Breast epithelium (tissue), 4 donors: ENCODE data around the gene GOLGA6A. TPM values are rescaled to one million over a fixed set of nuclear protein-coding genes. Genes with fewer than 3 reads are reported as not detected.

Experiments
- DNase-seq, 2 donors: peaks; one replicate each; pipeline ENCODE4 v3.0.0-alpha.2; 2019; ENCODE audit warnings: low spot score in 2 of 2
- H3K27ac ChIP-seq, 2 donors: fragments of 200-600 bp; sonication (generic) in 1 of 2; one replicate each; pipeline ENCODE4 v1.5.1; 2016 to 2019; ENCODE audit warnings: mild to moderate bottlenecking in 1 of 2
- H3K27me3 ChIP-seq, 2 donors: fragments of 200-600 bp; sonication (generic) in 1 of 2; one replicate each; pipeline versions ENCODE4 v1.5.1 to v1.6.0; 2017 to 2019; ENCODE audit warnings: control low read depth in 1 of 2, mild to moderate bottlenecking in 1 of 2
- H3K36me3 ChIP-seq: fragments of 200-600 bp; one replicate; pipeline ENCODE4 v1.5.1; 2019
- H3K4me1 ChIP-seq, 2 donors: fragments of 200-600 bp; sonication (generic); one replicate each; pipeline ENCODE4 v1.5.1; 2016 to 2019; ENCODE audit warnings: control low read depth in 1 of 2
- H3K4me3 ChIP-seq, 3 donors: fragments of 200-600 bp; sonication (generic); 1 replicate in 2 of 3; 2 replicates in 1 of 3; pipeline ENCODE4 v1.5.1; 2016 to 2019; ENCODE audit warnings: mild to moderate bottlenecking in 3 of 3, moderate library complexity in 2 of 3
- H3K9me3 ChIP-seq, 2 donors: fragments of 200-600 bp; sonication (generic) in 1 of 2; one replicate each; pipeline ENCODE4 v1.5.1; 2016 to 2019; ENCODE audit warnings: control low read depth in 1 of 2
- POLR2A ChIP-seq: fragments of 450-650 bp; IDR thresholded peaks from one replicate; pipeline ENCODE4 v1.6.1; 2016; ENCODE audit warnings: antibody characterized with exemption, mild to moderate bottlenecking, moderate library complexity
- POLR2AphosphoS5 ChIP-seq, 3 donors: sonication (generic); formaldehyde crosslinking; IDR thresholded peaks; one replicate each; pipeline ENCODE4 v1.6.1; 2017; ENCODE audit warnings: antibody characterized with exemption in 3 of 3
- intact Hi-C: fragments of 100-400 bp; cut with DNase I; formaldehyde crosslinking; loops from one replicate; pipeline ENCODE4 v1.15.1; 2023; ENCODE audit warnings: low total_unique reads
- total RNA-seq, 3 donors: library from RNA; depleted of rRNA; stranded (reverse); fragments of >200 nt; gene quantifications; one replicate each; pipeline ENCODE4 v1.1.0, GENCODE V29; 2016
- TF ChIP-seq, protein P1 (sequence below), 3 donors: fragments of 450-650 bp; IDR thresholded peaks; one replicate each; pipeline ENCODE4 v1.5.1; 2016 to 2017; ENCODE audit warnings: antibody characterized with exemption in 3 of 3, mild to moderate bottlenecking in 3 of 3, moderate library complexity in 3 of 3

Gene GOLGA6A
- total RNA-seq, 3 donors from 2014 or later, result 1.0 TPM; not detected in 2

DNA sequence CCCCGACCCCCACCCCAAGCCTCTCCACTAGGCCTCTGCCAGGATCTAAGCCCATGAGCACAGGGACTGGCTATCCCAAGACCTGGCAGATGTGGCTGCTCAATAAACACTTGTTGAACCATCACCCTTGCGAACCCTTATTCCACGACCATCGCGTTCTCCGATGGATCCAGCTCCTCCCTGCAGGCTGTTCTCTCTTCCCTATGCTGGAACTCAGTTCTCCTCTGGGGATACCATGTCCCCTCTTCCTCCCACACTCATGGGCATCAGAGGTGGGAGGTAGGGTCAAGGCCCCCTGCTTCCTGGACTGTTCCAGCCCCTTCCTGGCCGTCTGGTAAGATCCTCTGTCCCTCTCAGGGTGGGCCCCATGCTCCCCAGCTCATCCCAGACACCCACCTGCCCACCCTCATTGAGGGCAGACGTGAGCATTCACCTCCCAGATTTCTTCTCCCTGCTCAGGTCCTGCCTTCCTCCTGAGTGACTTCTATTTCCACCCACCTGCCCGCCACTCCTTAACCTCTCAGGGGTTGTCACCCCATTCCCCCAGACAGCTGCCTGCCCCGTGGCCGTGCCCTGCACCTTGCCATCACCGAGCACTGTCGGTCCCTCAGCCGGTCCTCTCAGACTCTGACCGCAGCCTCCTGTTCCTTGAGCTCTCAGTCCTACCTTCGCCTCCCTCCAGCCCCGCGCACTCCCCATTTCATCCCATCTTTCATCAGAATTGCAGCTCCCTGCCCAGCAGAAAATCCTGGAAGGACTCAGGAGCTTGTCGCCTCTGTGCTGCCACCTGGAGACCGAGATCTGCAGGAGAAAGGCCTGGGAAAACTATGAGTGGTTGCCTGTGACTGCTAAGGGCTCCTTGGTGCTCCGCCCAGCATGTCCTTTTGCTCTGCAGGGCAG is 45.8 kb downstream of the GOLGA6A start:
- intact Hi-C loops, result no loop called here
- TF ChIP-seq, protein P1, sequence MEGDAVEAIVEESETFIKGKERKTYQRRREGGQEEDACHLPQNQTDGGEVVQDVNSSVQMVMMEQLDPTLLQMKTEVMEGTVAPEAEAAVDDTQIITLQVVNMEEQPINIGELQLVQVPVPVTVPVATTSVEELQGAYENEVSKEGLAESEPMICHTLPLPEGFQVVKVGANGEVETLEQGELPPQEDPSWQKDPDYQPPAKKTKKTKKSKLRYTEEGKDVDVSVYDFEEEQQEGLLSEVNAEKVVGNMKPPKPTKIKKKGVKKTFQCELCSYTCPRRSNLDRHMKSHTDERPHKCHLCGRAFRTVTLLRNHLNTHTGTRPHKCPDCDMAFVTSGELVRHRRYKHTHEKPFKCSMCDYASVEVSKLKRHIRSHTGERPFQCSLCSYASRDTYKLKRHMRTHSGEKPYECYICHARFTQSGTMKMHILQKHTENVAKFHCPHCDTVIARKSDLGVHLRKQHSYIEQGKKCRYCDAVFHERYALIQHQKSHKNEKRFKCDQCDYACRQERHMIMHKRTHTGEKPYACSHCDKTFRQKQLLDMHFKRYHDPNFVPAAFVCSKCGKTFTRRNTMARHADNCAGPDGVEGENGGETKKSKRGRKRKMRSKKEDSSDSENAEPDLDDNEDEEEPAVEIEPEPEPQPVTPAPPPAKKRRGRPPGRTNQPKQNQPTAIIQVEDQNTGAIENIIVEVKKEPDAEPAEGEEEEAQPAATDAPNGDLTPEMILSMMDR (IDR thresholded peaks at IDR 0.05), result peak in 1 of 3 donors; percentile 38
- TF ChIP-seq POLR2A (no peak), POLR2AphosphoS5 (IDR thresholded peaks at IDR 0.05) (no peak)
- H3K4me1 ChIP-seq, result no peaks in the 10 kb centered on the region
- DNase-seq, result no peak
- peak overlapping the region in 1 of 2 donors; percentile 48 for H3K27ac ChIP-seq
- H3K27me3 ChIP-seq, result no peaks in the 10 kb centered on the region
- H3K4me3 ChIP-seq, result no peak overlapping the region
- H3K9me3 ChIP-seq, result no peaks in the 10 kb centered on the region
- H3K36me3 ChIP-seq, result peaks cover 6% of the 10 kb centered on the region

DNA sequence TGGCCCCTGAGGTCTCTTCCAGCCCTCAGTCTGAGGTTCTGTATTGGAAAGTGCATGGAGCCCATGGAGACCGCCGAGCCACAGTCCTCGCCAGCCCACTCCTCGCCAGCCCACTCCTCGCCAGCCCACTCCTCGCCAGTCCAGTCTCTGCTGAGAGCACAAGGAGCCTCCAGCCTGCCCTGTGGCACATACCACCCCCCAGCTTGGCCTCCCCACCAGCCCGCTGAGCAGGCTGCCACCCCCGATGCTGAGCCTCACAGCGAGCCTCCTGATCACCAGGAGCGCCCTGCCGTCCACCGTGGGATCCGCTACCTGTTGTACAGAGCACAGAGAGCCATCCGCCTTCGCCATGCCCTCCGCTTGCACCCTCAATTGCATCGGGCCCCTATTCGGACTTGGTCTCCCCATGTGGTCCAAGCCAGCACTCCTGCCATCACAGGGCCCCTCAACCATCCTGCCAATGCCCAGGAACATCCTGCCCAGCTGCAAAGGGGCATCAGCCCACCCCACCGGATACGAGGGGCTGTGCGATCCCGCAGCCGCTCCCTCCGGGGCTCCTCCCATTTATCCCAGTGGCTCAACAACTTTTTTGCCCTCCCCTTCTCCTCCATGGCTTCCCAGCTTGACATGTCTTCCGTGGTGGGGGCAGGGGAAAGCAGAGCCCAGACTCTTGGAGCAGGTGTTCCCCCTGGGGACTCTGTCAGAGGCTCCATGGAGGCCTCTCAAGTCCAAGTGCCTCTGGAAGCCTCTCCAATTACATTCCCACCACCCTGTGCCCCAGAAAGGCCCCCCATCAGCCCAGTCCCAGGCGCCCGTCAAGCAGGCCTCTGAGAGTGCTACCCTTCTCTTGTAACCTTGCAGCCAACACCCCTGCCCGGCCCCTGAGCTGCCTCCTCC is 47.0 kb downstream of the GOLGA6A start:
- intact Hi-C loops, result no loop called here
- H3K27ac ChIP-seq, result peak overlapping the region in 1 of 2 donors; percentile 48

GRCh38 chr15:74034206-74034755 is 48.1 kb downstream of the GOLGA6A start:
- Histone ChIP-seq H3K4me1 (no peaks in the 10 kb centered on the region), H3K9me3 (no peaks in the 10 kb centered on the region), H3K36me3 (peaks cover 6% of the 10 kb centered on the region), H3K27ac (no peak overlapping the region), H3K4me3 (no peak overlapping the region), H3K27me3 (no peaks in the 10 kb centered on the region)
- DNase-seq, result no peak
- intact Hi-C loops, result no loop called here
- TF ChIP-seq POLR2A (no peak), POLR2AphosphoS5 (IDR thresholded peaks at IDR 0.05) (no peak)
- TF ChIP-seq, protein P1 (IDR thresholded peaks at IDR 0.05), result no peak

More for the DNA sequence above, 47.0 kb downstream of the GOLGA6A start:
- TF ChIP-seq, protein P1 (IDR thresholded peaks at IDR 0.05), result no peak
- no peaks in the 10 kb centered on the region for H3K4me1 ChIP-seq
- H3K36me3 ChIP-seq, result peaks cover 6% of the 10 kb centered on the region
- H3K9me3 ChIP-seq, result no peaks in the 10 kb centered on the region
- no peaks in the 10 kb centered on the region for H3K27me3 ChIP-seq
- H3K4me3 ChIP-seq, result no peak overlapping the region
- DNase-seq, result no peak

DNA sequence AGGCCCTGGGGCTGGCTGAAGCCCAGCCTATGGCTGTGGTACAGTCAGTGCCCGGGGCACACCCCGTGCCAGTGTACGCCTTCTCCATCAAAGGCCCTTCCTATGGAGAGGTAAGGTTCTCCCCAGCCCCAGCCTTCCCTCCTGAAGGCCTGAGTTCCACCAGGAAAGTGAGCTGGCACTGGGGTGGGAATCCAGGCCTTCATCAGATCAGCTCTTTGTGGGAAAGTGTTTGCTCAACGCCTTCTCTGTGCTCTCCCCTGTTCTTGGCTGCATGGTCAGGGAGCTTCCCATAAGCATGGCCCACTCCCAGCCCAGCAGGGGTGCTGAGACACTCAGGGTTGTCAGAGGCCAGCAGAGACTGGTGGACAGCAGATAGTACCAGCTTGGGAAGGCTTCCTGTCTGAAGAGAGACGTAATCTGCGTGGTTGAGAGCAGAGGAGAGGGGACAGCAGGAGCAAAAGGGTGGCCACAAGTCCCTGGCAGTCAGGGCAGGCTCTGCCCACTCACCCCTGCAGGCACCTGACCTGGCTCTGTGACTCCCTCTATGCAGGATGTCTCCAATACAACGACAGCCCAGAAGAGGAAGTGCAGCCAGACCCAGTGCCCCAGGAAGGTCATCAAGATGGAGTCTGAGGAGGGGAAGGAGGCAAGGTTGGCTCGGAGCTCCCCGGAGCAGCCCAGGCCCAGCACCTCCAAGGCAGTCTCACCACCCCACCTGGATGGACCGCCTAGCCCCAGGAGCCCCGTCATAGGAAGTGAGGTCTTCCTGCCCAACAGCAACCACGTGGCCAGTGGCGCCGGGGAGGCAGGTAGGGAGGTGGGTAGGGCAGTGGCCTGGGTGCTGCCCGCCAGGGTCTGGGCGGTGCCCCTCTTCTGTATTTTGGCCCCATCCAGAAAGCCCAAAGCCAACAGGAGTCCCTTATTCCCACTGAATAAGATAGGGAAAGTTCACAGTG is 49.5 kb downstream of the GOLGA6A start:
- Histone ChIP-seq H3K36me3 (peaks cover 6% of the 10 kb centered on the region), H3K4me3 (no peak overlapping the region), H3K27ac (peak overlapping the region in 1 of 2 donors; percentile 43), H3K9me3 (no peaks in the 10 kb centered on the region), H3K4me1 (no peaks in the 10 kb centered on the region), H3K27me3 (no peaks in the 10 kb centered on the region)
- DNase-seq, result no peak
- TF ChIP-seq, protein P1 (IDR thresholded peaks at IDR 0.05), result no peak
- no peak for TF ChIP-seq POLR2A
- no peak for TF ChIP-seq POLR2AphosphoS5 (IDR thresholded peaks at IDR 0.05)
- intact Hi-C loops, result no loop called here
